Stimulated activated CD8-positive, alpha-beta memory T cell treated with anti-CD3 and anti-CD28 coated beads, Interleukin-12 subunit alpha, Interleukin-12 subunit beta, amount 100 ng/mL, for 24 hours (primary cell): Measurements from ENCODE around the gene C2orf78.

Experiments used
- DNase-seq: peaks from one replicate; pipeline ENCODE4 v3.0.0-alpha.2; 2020; ENCODE audit errors: extremely low read depth

The C2orf78 gene

GRCh38 chr2:73837847-73838585 is 54.0 kb downstream of the C2orf78 start:
- no peak for DNase-seq

GRCh38 chr2:73838889-73839534 is 55.0 kb downstream of the C2orf78 start:
- no peak for DNase-seq

DNA sequence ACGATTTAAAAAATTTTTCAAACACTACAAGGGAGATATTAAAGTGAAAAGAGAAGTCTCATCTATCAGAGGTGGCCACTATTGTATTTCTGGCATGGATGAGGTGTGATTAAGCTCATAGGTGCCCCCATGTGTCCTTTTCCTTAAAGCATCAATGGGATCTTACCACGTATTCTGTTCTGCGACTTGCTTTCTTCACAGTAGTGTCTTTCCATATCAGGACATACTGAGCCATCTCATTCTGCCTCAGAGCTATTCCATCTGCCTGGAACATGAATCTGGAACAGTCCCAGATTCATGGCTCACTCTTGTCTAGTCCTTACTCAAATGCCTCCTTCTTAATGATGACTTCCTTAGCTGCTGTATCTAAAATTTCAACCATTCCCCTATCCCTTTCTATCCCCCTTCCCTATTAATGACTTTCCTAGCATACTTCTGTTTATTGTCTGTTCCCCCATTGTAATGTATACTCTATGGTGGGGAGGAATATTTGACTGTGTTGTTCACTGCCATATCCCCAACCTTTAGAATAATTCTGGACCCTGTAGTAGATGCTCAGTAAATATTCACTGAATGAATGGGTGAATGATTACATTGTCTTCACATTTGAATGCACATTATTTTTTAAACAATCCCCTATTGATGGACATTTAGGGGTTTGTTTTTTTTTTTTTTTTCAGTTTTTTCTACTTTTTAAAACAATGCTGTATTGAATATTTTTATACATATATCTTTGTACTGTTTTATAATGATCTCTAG is 55.8 kb downstream of the C2orf78 start:
- DNase-seq = no peak

- DNase-seq = no peak
Observed at GRCh38 chr2:73841912-73842738, 58.1 kb downstream of the C2orf78 start.

DNA sequence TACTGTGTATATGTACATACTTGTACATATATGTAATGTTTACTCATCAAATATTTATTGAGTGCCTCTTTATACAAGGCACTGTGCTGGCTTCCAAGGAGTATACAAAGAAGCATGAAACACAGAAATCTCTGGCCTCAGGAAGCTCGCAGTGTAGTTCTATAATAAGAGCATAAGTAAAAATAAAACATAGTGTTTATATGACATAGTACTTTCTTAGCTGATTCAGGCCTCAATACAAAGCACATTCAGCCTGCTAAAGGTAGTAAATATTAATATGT is 58.7 kb downstream of the C2orf78 start:
- DNase-seq = no peak

GRCh38 chr2:73844087-73844486 is 60.1 kb downstream of the C2orf78 start:
- no peak for DNase-seq

DNA sequence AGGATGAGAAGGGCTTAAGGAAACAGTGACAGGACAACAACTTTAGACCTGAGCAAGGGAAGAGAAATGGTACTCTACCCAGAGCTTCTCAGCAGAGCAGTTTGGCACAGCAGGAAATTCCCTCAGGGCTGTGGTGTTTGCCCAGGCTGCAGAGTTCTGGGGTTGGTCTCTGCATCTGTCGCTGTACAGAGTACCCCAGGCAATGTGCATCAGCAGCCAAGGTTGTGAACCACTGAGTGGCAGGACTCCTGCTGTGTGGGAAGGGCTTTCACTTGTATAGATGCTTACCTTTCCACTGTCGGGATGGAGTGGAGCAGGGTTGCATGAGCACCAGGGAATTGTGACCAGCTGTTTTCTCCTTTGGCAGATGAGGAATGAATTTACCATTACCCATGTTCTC is 66.0 kb downstream of the C2orf78 start:
- DNase-seq = no peak

DNA sequence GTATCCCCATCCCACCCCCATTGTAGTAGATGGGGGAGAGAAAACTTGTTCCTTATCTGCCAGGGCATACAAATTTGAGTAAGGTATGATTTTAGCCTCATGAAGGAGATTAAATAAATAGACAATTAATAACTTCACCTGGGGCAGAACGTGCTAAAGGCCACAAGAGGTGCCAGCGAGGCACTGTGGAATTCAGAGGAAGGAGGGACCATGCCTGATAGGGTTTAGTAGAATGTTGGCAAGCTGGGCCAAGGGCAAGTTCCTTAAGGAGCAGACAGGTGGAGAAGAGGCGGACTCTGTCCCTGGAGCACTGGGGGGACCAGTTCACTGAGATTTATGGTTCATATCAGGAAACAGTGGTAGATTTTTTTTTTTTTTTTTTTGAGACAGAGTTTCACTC is 67.3 kb downstream of the C2orf78 start:
- no peak for DNase-seq

DNA sequence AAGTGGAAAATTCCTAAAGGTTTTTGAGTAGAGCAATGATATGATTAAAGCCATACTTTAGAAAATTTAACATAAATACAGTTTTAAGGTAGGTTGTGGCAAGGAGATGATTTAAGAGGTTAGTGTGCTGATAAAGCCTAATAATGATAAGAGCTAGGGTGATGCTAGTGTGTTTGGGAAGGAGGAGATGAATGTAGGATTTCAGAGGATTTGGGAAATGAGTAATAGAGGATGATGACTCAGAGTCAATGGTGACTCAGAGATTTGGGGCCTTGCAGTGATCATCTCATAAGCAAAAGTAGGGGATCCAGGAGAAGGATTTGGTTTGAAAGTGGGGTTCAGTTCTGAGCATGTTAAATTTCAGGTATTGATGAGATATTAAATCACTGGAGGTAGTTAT is 68.0 kb downstream of the C2orf78 start:
- no peak for DNase-seq

- DNase-seq = no peak
Observed at GRCh38 chr2:73855526-73855925, 71.5 kb downstream of the C2orf78 start.

- no peak for DNase-seq
Observed at GRCh38 chr2:73856214-73856613, 72.2 kb downstream of the C2orf78 start.

DNA sequence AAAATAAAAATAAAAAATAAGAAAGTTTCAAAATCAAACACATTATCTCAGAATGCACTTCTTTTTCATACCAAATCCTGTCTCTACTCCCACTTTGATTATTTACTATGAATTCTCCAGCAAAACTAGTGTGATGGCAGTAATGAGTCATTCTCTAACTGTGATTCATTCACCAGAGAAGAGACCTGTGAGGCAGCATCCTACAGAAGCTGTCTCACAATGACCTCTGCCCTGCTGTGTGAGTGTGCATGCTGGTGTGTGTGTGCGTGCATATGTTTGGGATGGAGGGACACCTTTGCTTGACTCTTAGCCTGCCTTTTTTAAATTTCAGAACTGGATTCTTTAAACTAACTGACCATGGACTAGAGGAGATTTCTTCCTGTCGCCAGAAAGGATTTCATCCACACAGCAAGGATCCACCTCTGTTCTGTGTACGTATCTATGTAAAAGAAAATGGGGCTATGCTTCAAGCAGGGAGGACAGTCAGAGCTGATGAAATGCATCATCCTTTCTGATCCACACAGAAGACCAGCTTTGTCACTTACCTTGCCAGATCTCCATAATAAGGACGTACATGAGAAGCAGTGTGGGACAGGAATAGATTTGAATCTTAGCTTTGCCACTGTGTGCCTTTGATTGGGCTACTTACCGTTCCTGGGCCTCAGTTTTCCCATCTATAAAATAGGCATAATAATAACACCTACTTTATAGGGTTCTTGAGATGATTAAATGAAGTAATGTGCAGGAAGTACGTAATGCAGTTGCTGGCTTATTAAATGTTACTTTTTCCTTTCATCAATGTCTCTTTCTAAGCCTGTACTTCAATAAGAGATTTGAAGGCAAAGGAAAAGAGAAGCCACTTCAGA is 76.0 kb downstream of the C2orf78 start:
- no peak for DNase-seq

DNA sequence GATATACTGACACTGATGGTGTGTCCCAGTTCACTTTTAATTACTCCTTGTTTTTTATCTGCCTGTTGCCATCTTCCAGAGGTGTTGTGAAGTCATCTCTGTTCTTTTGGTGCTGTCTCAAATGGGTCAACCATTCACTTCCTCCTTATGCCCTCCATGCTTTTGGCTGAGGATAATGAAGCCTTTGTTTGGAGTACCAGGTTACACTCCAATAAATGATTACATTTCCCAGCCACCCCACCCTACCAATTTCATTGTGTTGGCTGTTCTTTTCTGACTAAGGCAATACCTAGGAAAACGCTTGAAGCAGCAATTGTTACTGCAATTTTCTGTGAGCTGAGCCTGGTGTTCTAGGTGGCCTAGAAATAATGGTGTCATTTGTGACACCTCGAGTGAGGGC is 79.0 kb downstream of the C2orf78 start:
- no peak for DNase-seq
